Suppressor macrophage treated with lipopolysaccharide for 4 hours (primary cell): ENCODE measurements around the gene ZNF772.

ENCODE experiments used
- DNase-seq: peaks from one replicate; pipeline ENCODE4 v3.0.0-alpha.2; 2020

Gene ZNF772

GRCh38 chr19:57435062-57435978, 42.0 kb downstream of the ZNF772 start, which contains the start of gene ZNF749:
TSS of gene ZNF749 (plus strand) at chr19:57435325. CDS start at chr19:57435579, 254 bp downstream.
- DNase-seq: peak; percentile 98

DNA sequence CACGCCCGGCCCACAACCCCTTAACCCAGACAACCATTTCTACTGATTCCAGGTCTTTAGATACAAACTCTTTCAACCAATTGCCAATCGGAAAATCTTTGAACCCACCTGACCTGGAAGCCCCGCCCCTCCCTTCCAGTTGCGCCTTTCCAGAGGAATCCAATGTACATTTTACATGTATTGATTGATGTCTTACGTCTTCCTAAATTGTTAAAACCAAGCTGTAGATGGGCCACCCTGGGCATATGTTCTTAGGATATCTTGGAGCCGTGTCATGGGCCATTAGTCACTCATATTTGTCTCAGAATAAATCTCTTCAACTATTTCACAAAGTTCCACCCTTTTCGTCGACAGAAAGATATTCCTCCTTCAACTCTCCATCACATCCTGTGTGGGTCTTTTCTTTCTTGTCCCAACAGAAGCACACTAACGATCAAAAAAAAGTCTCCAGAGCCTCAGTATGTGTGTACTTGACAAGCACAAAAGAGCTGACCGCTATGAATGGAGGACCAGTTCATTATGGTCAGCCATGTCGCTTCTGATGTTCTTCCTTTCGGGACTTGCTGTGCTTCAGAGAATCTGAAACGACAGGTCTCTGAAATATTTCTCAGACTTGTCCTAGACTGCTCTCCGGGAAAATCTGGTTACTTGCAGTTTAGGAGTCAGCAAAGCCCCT, 42.8 kb downstream of the ZNF772 start:
- DNase-seq: no peak

GRCh38 chr19:57421037-57421436, 56.3 kb downstream of the ZNF772 start:
- no peak for DNase-seq

GRCh38 chr19:57419439-57419838, 57.9 kb downstream of the ZNF772 start:
- no peak for DNase-seq
